Stimulated activated CD8-positive, alpha-beta memory T cell treated with anti-CD3 and anti-CD28 coated beads, Interleukin-7, amount 100 ng/mL, for 4 hours (primary cell): ENCODE results near the gene VWA3A.
"Not testable (repeated sequence)": the region's sequence is repeated elsewhere in the genome, so short reads cannot be mapped to it uniquely, and the experiment has no call there.

ENCODE experiments used
- DNase-seq, 2 donors: peaks; one replicate each; pipeline ENCODE4 v3.0.0-alpha.2; 2020; ENCODE audit warnings: low read depth in 2 of 2

Gene VWA3A

DNA sequence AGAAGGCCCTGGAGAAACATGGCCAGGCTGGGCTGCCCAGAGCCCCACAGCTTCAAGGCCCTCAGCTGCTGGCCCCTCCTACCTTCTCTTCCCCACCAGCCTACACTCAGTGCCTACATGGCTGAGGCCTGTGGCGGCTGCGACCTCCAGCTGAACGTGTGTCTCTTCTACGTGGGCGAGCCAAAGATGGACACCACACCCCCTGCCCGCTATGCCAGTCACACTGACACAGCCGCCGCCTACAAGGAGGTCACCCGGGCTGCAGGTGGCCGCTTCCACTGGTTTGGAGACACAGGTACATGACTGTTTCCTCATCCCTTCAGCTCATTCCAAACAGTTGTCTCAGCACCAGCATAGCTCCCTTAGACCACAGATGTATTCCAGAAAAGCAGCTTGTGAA lies 40.5 kb downstream of the VWA3A start:
- no peak for DNase-seq

DNA sequence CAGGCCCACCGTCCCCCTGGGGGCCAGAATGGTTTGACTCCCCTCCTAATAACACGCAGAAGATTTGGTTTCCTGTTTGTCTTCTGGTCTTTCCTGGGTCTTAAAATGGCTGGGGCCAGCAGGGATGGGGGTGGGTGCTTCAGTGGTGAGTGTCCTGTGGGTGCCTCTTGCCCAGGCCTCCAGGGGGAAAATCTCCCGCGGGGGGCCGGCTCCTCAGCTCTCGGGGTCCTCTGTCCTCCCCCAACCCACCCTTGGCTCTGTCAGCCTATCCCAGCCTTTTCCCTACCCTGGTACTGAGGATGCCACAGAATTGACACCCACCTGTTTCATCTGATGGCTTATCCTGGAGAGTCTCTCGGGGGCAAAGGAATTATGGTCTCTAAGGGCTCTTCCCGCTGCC lies 46.1 kb downstream of the VWA3A start:
- no peak for DNase-seq

DNA sequence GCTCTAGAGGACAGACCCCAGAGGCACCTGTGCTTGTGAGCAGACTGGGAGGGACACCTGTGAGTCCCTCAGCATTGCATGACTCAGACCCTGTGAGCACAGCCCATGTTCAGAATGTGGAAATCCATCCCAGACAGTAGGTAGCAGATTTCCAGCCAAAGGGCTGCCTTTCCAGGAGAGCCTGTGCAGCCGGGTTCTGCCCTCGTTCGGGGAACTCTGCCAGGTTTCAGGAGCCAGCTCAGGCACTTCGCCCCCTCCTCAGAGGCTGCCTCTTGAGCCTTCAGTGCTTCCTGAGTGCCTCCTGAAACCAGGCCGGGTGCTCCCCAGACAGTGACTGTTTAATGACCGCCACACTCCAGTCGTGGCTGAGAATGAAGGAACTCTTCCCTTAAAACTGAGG lies 46.7 kb downstream of the VWA3A start:
- DNase-seq = no peak

DNA sequence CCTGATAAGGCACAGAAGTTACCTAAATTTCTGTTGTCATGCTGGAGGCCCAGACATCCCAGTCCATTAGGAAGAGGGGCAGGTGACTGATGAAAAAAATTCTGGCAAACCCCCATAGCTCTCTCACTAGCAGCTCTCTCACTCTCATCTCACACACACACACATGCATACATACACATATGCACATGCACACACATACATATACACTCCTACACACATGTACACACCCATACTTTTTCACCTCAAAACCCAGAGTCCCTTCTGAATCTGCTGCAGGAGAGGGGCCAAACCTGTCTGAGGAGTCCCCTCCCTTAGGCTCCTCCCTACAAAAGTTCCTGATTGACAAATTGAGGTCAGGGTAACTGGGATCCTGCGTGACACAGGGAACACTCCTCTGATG lies 47.4 kb downstream of the VWA3A start:
- DNase-seq = no peak

DNA sequence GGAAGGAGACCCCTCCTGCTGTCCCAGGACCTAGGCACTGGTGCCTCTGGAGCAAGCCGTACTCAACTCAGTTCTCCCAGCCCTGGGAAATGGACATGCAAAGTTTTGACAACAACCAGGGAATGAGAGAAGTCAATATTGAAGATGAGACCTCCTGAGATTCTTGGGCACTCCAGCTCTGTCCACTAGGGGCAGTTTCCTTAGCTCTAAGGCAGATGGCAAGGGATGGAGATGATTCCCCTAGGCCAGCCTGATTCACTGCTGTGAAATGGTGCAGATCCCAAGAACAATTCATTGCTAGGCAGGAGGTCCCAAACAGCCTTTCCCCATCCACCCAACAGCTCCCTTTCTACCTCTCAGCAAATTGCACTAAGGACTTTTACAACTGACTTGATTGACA lies 49.4 kb downstream of the VWA3A start:
- DNase-seq = no peak

DNA sequence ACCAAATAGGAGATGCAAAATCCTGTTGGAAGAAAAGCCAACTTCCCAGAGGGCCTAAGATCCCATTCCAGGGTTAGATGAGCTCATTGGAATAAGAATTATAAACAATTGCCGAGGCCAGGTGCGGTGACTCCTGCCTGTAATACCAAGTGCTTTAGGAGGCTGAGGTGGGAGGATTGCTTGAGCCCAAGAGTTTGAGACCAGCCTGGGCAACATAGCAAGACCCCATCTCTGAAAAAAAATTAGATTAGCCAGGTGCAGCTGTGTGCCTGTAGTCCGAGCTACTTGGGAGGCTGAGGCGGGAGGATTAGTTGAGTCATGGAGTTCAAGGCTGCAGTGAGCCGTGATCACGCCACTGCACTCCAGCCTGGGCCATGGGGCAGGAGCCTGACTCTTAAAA lies 52.2 kb downstream of the VWA3A start:
- no peak for DNase-seq

DNA sequence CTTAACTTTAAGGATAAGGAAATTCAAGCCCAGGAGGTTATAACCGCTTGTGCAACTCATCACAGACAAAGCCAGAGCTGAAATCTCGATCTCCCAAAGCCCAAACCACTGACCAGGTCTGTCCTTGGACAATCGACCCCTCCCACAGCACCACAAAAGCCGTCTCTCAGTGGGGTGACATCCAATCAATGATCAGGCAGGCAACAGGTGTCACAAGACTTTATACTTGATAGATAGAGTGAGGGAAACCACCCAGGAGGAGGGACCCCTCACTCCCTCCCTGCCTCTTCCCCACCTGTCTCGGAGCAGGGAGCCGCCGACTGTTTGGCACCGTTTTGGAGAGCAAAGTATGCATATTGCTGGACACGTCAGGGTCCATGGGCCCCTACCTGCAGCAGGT lies 55.5 kb downstream of the VWA3A start:
- DNase-seq = no peak

- no peak for DNase-seq
Observed at GRCh38 chr16:22151246-22151998, 59.1 kb downstream of the VWA3A start.

GRCh38 chr16:22152316-22152715 lies 60.0 kb downstream of the VWA3A start:
- no peak for DNase-seq

DNA sequence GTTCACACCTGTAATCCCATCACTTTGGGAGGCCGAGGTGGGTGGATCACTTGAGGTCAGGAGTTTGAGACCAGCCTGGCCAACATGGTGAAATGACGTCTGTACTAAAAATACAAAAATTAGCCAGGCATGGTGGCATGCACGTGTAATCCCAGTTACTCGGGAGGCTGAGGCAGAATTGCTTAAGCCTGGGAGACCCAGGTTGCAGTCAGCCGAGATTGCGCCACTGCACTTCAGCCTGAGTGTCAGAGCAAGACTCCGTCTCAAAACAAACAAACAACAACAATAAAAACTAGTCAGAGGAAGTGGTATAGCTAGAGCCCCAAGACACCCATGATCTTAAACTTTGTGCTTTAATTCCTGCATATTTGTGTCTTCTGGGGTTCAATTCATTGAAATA lies 60.7 kb downstream of the VWA3A start:
- DNase-seq = not testable (repeated sequence)

DNA sequence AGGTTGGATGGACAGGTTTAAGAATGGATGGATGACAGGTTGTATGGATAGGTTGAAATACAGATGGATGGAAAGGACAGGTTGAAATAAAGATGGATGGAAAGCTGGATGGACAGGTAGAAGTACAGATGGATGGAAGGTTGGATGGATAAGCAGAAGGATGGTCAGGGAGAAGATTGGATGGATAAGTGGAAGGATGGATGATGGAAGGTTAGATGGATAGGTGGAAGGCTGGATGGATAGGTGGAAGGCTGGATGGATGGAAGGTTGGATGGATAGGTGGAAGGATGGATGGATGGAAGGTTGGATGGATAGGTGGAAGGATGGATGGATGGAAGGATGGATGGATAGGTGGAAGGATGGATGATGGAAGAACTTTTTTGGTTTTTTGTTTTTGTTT lies 69.1 kb downstream of the VWA3A start:
- no peak for DNase-seq

DNA sequence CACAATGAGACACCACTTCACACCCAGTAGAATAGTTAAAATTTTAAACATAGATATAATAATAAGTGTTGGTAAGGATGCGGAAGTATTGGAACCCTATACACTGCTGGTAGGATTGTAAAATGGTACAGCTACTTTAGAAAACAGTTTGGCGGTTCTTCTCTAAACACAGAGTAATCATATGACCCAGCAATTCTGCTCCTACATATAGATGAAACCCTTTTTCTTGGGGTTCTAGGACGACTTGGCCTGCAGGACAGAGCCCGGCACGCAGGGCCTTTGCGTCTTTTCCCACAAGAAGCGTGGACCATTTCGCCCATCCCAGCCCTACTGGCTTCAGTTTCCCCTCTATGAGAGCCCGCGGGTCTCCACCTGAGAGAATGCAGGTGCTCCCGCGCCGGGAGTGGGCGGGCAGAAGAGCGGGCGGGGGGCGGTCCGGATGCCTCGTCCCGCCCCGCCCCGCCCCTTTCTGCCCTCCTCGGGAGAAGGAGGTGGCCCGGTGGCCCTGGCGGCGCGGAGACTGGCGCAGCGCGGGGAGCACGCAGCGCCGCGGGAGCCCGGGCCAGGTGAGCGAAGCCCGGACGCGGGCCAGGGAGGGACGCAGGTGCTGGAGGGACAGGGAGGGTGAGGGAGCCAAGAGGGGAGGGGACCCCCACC lies 69.8 kb downstream of the VWA3A start, which contains the start of gene SDR42E2:
TSS of gene SDR42E2 (plus strand) at position 508 of the 657 bp plus-strand sequence. CDS start 3,077 bp downstream, outside the sequence.
- DNase-seq = peak in 1 of 2 donors; percentile 30

DNA sequence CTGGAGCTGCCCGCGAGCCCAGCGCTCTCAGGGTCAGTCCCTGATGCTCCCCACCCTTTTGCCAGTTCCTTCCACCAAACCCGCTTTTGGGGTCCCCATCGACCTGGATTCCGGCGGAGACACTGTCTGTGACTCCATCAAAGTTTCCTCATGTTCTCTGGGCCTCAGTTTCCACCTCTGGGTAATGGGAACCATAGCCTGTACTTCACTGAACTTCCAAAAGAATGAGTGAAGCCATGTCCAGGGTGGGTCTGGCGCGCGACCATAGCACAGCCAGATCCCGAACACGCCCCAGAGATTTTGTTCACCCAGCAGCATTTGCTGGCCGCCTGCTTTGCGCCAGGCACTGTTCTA lies 70.3 kb downstream of the VWA3A start:
- DNase-seq = no peak

- DNase-seq = no peak
Observed at GRCh38 chr16:22163806-22164205, 71.5 kb downstream of the VWA3A start.

GRCh38 chr16:22164482-22164881 lies 72.1 kb downstream of the VWA3A start:
- no peak for DNase-seq

DNA sequence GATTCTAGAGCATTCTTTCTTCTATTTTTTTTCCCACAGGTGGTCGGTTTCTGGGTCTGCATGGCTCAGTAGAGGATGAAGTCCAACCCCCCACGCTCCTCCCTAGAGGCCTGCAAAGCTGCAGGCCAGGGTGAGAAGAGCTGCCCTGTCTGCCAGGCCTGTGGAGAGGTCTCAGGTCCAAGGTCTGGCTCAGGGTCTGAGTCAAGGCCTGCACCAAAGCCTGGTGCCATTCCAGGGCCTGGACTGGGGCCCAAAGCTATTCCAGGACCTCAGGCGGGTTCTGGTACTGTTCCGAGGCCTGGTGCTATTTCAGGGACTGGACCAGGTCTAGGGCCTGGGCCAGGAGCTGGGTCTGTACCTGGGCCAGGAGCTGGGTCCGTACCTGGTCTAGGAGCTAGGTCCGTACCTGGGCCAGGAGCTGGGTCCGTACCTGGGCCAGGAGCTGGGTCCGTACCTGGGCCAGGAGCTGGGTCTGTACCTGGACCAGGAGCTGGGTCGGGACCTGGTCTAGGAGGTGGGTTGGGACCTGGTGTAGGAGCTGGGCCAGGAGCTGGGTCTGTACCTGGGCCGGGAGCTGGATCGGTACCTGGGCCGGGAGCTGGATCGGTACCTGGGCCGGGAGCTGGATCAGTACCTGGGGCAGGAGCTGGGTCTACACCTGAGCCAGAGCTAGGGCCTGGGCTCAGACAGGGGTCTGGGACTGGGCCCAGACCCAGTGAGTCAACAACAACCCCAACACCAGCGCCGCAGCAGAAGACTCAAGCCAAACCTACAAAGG lies 73.4 kb downstream of the VWA3A start:
- no peak for DNase-seq

- DNase-seq = no peak
Observed at GRCh38 chr16:22171953-22172352, 79.6 kb downstream of the VWA3A start.

DNA sequence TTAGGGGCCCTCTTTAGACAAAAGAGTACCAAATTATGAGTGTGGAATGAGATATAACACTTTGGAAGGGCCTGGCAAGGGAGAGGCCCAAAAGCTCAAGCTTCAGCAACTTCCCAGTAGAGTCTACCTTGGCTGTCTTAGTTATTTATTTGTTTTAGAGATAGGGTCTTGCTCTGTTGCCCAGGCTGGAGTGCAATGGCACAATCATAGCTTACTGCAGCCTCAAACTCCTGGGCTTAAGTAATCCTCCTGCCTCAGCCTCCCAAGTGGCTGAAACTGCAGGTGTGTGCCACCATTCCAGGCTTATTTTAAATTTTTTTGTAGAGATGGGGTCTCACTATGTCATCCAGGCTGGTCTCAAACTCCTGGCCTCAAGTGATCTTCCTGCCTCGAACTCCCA lies 80.3 kb downstream of the VWA3A start:
- not testable (repeated sequence) for DNase-seq

- DNase-seq = no peak
Observed at GRCh38 chr16:22174642-22175041, 82.3 kb downstream of the VWA3A start.

- no peak for DNase-seq
Observed at GRCh38 chr16:22177968-22178930, 85.9 kb downstream of the VWA3A start.

DNA sequence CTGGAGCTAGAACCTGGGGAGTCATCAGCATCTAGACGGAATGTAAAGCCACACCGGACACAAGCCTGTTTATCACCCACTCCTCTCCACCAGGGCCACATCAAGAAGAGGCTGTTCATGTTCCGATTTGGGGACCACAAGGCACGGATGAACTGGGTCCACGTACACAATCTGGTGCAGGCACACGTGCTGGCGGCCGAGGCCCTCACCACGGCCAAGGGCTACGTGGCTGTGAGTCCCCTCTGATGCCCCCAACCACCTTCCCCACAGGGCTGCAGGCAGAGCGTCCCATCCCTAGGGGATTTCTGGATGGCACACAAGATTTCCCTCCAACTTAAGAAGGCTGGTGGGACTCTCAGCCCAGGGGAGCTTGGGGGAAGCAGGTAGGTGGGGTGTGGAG lies 89.1 kb downstream of the VWA3A start:
- no peak for DNase-seq

DNA sequence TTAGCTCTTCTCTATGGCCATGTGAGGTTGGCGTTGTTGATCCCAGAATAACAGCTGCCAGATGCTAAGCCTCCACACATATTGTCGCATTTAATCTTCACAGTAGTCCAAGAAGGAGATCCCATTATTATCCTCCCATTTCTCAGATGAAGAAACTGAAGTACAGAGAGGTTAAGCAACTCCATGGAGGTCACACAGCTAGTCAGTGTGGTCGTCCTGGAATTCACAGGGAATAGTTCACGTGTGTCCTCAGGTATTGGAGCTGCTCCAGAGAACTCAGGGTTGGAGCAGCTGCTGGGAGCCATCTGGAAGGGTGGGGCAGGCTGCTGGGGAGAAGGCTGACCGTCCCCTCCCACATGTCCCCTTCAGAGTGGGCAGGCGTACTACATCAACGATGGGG lies 89.5 kb downstream of the VWA3A start:
- no peak for DNase-seq
